HCT116 (cell line): ENCODE measurements around the gene AGPAT2. TPM values are rescaled to one million over a fixed set of nuclear protein-coding genes. Genes with fewer than 3 reads are reported as not detected.

Experiments
- ATAC-seq: fragments of 200-7000 bp; cut with Tn5 transposase; 2 replicates; pipeline ENCODE4 v1.9.1; 2020; ENCODE audit warnings: mild to moderate bottlenecking, moderate library complexity
- BruUV-seq: library from RNA; stranded (reverse); fragments of 400-500 nt; replicated peaks from 2 replicates; lab custom pipeline; 2021; lab: Mats Ljungman, UMichigan
- CTCF ChIA-PET: fragments of 300-600 bp; sonication (Branson Sonifier 250); formaldehyde crosslinking; loops from one replicate; lab custom pipeline; 2021; ENCODE audit warnings: antibody characterized with exemption; lab: Charles Lee
- POLR2A ChIA-PET: fragments of 300-600, 350-600 bp; sonication (Branson Sonifier 250); formaldehyde crosslinking; loops from one replicate; lab custom pipeline; 2021; ENCODE audit warnings: antibody characterized with exemption; lab: Charles Lee
- RAD21 ChIA-PET, 2 experiments: fragments of 300-600 bp; sonication (Branson Sonifier 250); formaldehyde crosslinking; loops; one replicate each; lab custom pipeline; 2023; ENCODE audit warnings: low total read pairs in 2 of 2; ENCODE audit not compliant: uncharacterized antibody in 2 of 2, unreplicated experiment in 2 of 2, low non-redundant PET in 1 of 2; lab: Charles Lee
- DNase-seq: peaks from one replicate; pipeline ENCODE4 v3.0.0-alpha.2; 2010; ENCODE audit warnings: low read depth, low spot score
- H2AFZ ChIP-seq: fragments of 200-600 bp; shearing (Covaris generic), sonication (generic); 2 replicates; pipeline ENCODE4 v1.6.1; 2017; ENCODE audit warnings: low read depth, mixed run types, mixed read lengths, antibody characterized with exemption, low read length; ENCODE audit not compliant: poor library complexity, severe bottlenecking
- H3K27ac ChIP-seq: 2 replicates; pipeline ENCODE4 v1.5.1; 2012; ENCODE audit warnings: low read depth, low read length
- H3K27me3 ChIP-seq: fragments of 200-600 bp; sonication (generic); 2 replicates; pipeline ENCODE4 v1.6.1; 2016; ENCODE audit warnings: mixed run types, low read length, mixed read lengths; ENCODE audit not compliant: insufficient read depth
- H3K36me3 ChIP-seq, 2 experiments: fragments of 200-500 bp in 1 of 2; fragments of 200-600 bp in 1 of 2; sonication (Bioruptor generic) in 1 of 2; sonication (generic) in 1 of 2; 2 replicates each; pipeline versions ENCODE4 v1.5.1 to v1.6.1; 2014 to 2016; ENCODE audit warnings: low read length in 2 of 2, inconsistent platforms in 1 of 2, mixed read lengths in 1 of 2, mixed run types in 1 of 2; ENCODE audit not compliant: insufficient read depth in 2 of 2, control insufficient read depth in 1 of 2
- H3K4me1 ChIP-seq, 2 experiments: fragments of 200-600 bp in 1 of 2; sonication (generic) in 1 of 2; 2 replicates each; pipeline versions ENCODE4 v1.5.1 to v1.6.1; 2012 to 2017; ENCODE audit warnings: low read length in 2 of 2, inconsistent platforms in 1 of 2, mild to moderate bottlenecking in 1 of 2, mixed read lengths in 1 of 2, mixed run types in 1 of 2, moderate library complexity in 1 of 2; ENCODE audit not compliant: insufficient read depth in 2 of 2, control insufficient read depth in 1 of 2
- H3K4me2 ChIP-seq: fragments of 200-600 bp; sonication (generic); 2 replicates; pipeline ENCODE4 v1.6.1; 2017; ENCODE audit warnings: mixed run types, low read length, mixed read lengths
- H3K4me3 ChIP-seq, 2 experiments: fragments of 200-600 bp in 1 of 2; sonication (generic) in 1 of 2; replicated peaks in 1 of 2; 2 replicates each; pipeline ENCODE4 v1.5.1; 2011 to 2016; ENCODE audit warnings: low read length in 2 of 2, control low read depth in 1 of 2, low read depth in 1 of 2, mild to moderate bottlenecking in 1 of 2, mixed read lengths in 1 of 2, mixed run types in 1 of 2
- H3K79me2 ChIP-seq: fragments of 200-600 bp; sonication (generic); 2 replicates; pipeline ENCODE4 v1.6.1; 2017; ENCODE audit warnings: mild to moderate bottlenecking, mixed run types, low read length, moderate library complexity, mixed read lengths; ENCODE audit not compliant: insufficient read depth
- H3K9ac ChIP-seq: fragments of 200-600 bp; sonication (generic); 2 replicates; pipeline ENCODE4 v1.6.1; 2016; ENCODE audit warnings: low read length, mixed read lengths
- H3K9me2 ChIP-seq: fragments of 200-600 bp; sonication (generic), shearing (Covaris generic); 2 replicates; pipeline ENCODE4 v1.6.1; 2017; ENCODE audit warnings: mixed run types, mild to moderate bottlenecking, moderate library complexity; ENCODE audit not compliant: insufficient read depth
- H3K9me3 ChIP-seq, 2 experiments: fragments of 200-500 bp in 1 of 2; fragments of 200-600 bp in 1 of 2; sonication (Bioruptor generic) in 1 of 2; sonication (generic) in 1 of 2; 2 replicates each; pipeline ENCODE4 v1.6.1; 2014 to 2017; ENCODE audit warnings: low read length in 2 of 2, mixed read lengths in 2 of 2, inconsistent platforms in 1 of 2, low read depth in 1 of 2, mild to moderate bottlenecking in 1 of 2, mixed run types in 1 of 2, moderate library complexity in 1 of 2; ENCODE audit not compliant: control insufficient read depth in 1 of 2, insufficient read depth in 1 of 2
- H4K20me1 ChIP-seq: fragments of 200-600 bp; sonication (generic), shearing (Covaris generic); 2 replicates; pipeline ENCODE4 v1.6.1; 2017; ENCODE audit warnings: mixed run types, mild to moderate bottlenecking, moderate library complexity; ENCODE audit not compliant: insufficient read depth
- ATF3 ChIP-seq: IDR thresholded peaks from 2 replicates; pipeline ENCODE4 v1.6.1; 2012
- CBX3 ChIP-seq: IDR thresholded peaks from 2 replicates; pipeline ENCODE4 v1.6.1; 2012; ENCODE audit warnings: low read depth
- ELF1 ChIP-seq: IDR thresholded peaks from 2 replicates; pipeline ENCODE4 v1.6.1; 2012; ENCODE audit warnings: low read depth, borderline replicate concordance
- EZH2 ChIP-seq: fragments of 200-600 bp; sonication (generic); IDR thresholded peaks from 2 replicates; pipeline ENCODE4 v1.6.1; 2017; ENCODE audit warnings: antibody characterized with exemption, mixed run types
- EZH2phosphoT487 ChIP-seq: fragments of 200-600 bp; IDR thresholded peaks from 2 replicates; pipeline ENCODE4 v1.6.1; 2018; ENCODE audit warnings: antibody characterized with exemption, borderline replicate concordance
- FOSL1 ChIP-seq: IDR thresholded peaks from 2 replicates; pipeline ENCODE4 v1.6.1; 2012; ENCODE audit warnings: low read depth
- JUND ChIP-seq: IDR thresholded peaks from 2 replicates; pipeline ENCODE4 v1.6.1; 2012
- POLR2A ChIP-seq: IDR thresholded peaks from 2 replicates; pipeline ENCODE4 v1.7.0; 2011; ENCODE audit warnings: borderline replicate concordance; ENCODE audit not compliant: insufficient read depth, insufficient read length; ENCODE audit errors: extremely low read depth
- REST ChIP-seq: IDR thresholded peaks from 2 replicates; pipeline ENCODE4 v1.6.1; 2012; ENCODE audit warnings: low read depth
- SP1 ChIP-seq: IDR thresholded peaks from 2 replicates; pipeline ENCODE4 v1.6.1; 2012; ENCODE audit warnings: low read depth
- SRF ChIP-seq: IDR thresholded peaks from 2 replicates; pipeline ENCODE4 v1.6.1; 2012; ENCODE audit warnings: low read depth
- TCF7L2 ChIP-seq: IDR thresholded peaks from 2 replicates; pipeline ENCODE4 v1.7.0; 2011; ENCODE audit warnings: borderline replicate concordance, inconsistent platforms; ENCODE audit not compliant: insufficient read depth, insufficient read length; ENCODE audit errors: extremely low read depth
- ZBTB33 ChIP-seq: IDR thresholded peaks from 2 replicates; pipeline ENCODE4 v1.6.1; 2011; ENCODE audit warnings: mild to moderate bottlenecking, low read length, moderate library complexity; ENCODE audit not compliant: insufficient replicate concordance; ENCODE audit errors: extremely low read depth
- ZFX ChIP-seq: fragments of 450-650 bp; IDR thresholded peaks from 2 replicates; pipeline ENCODE4 v1.6.1; 2017
- intact Hi-C: fragments of 100-400 bp; cut with micrococcal nuclease; formaldehyde crosslinking; loops from 2 replicates; pipeline ENCODE4 v1.10.0; 2022
- total RNA-seq: library from RNA; stranded (reverse); gene quantifications from one replicate; pipeline ENCODE4 v1.2.1, GENCODE V29; 2021; ENCODE audit not compliant: unreplicated experiment
- TF ChIP-seq, protein P1 (sequence below): IDR thresholded peaks from 2 replicates; pipeline ENCODE4 v1.6.1; 2012

AGPAT2 gene
- total RNA-seq, 1 experiment from 2014 or later: 86.0 TPM

DNA sequence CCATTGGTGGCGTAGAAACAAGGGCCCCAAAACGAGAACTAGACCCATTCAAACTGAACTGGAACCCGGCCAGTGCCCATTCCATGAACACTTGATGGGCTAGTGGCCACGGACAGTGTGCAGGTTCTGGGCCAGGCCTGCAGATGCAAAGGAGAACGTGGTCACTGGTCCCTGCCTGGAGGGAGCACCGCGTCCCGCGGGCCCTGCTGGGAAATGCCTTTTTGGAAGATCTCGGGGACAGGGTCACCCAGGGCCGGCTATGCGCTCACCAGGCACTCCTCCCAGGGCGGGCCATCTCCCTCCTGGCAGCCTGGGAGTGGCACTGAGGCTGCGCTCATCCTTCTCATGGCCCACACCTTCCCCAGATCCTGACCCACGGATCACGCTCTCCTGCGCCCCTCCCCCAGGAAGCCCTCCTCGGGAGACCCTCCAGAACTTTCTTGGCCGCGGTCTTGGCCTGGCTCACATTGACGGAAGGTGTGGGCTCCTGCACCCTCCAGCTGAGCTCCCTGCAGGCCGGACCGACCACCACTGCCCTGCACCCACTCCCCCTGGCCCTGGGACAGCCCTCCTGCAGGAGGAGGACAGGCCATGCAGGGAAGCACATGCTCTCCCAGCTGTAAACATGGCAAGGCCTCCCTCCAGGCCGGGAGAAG, 22.3 kb upstream of the AGPAT2 start:
- DNase-seq (no peak), ATAC-seq (no peak)
- no peak overlapping the region for H3K4me3 ChIP-seq
- no peak overlapping the region for H3K9ac ChIP-seq
- H3K9me3 ChIP-seq: no peaks in the 10 kb centered on the region
- no TSS peak for BruUV-seq
- H3K27me3 ChIP-seq: no peaks in the 10 kb centered on the region
- H3K36me3 ChIP-seq: no peaks in the 10 kb centered on the region
- intact Hi-C loops: no loop called here
- RAD21 ChIA-PET: no interaction called here
- no peak overlapping the region for H2AFZ ChIP-seq
- no peak overlapping the region for H3K27ac ChIP-seq
- POLR2A ChIA-PET: no interaction called here
- H3K4me1 ChIP-seq: peaks cover 15 to 40% of the 10 kb centered on the region in 2 experiments
- no peak overlapping the region for H3K4me2 ChIP-seq
- CTCF ChIA-PET: no interaction called here
- no peaks in the 10 kb centered on the region; the same call in 1 of the 2 replicates for H3K79me2 ChIP-seq
- no peaks in the 10 kb centered on the region for H3K9me2 ChIP-seq
- no peak for TF ChIP-seq JUND
- TF ChIP-seq ZFX: no peak
- no peak for TF ChIP-seq EZH2
- no peak for TF ChIP-seq EZH2phosphoT487
- TF ChIP-seq TCF7L2: no peak
- no peak for TF ChIP-seq ATF3
- no peak for TF ChIP-seq FOSL1
- no peak for TF ChIP-seq SRF
- TF ChIP-seq, protein P1, sequence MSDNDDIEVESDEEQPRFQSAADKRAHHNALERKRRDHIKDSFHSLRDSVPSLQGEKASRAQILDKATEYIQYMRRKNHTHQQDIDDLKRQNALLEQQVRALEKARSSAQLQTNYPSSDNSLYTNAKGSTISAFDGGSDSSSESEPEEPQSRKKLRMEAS: no peak
- no peak for TF ChIP-seq REST
- no peak for TF ChIP-seq SP1
- no peak for TF ChIP-seq POLR2A
- TF ChIP-seq ZBTB33: no peak
- TF ChIP-seq CBX3: no peak
- no peak for TF ChIP-seq ELF1
- no peaks in the 10 kb centered on the region for H4K20me1 ChIP-seq
